Neural cell (in vitro differentiated cells): ENCODE measurements around the gene MAMLD1. TPM values are rescaled to one million over a fixed set of nuclear protein-coding genes. Genes with fewer than 3 reads are reported as not detected.

Experiments
- H2AFZ ChIP-seq: fragments of 200-600, 300-800 bp; sonication (generic), shearing (Covaris generic); 2 replicates; pipeline ENCODE4 v1.6.0; 2014; ENCODE audit warnings: low read depth, mild to moderate bottlenecking, antibody characterized with exemption, low read length, moderate library complexity
- H3F3A ChIP-seq: fragments of 200-600 bp; shearing (Covaris generic); 2 replicates; pipeline ENCODE4 v1.6.1; 2016; ENCODE audit warnings: mild to moderate bottlenecking, moderate library complexity, mixed read lengths, antibody characterized with exemption, low read length; ENCODE audit not compliant: insufficient read depth, poor library complexity, severe bottlenecking
- H3K27ac ChIP-seq: fragments of 200-600, 300-800 bp; sonication (generic), shearing (Covaris generic); 2 replicates; pipeline ENCODE4 v1.5.1; 2014; ENCODE audit warnings: mild to moderate bottlenecking, low read length, moderate library complexity
- H3K27me3 ChIP-seq: fragments of 300-800, 200-600 bp; sonication (generic), shearing (Covaris generic); 2 replicates; pipeline ENCODE4 v1.6.0; 2014; ENCODE audit warnings: mild to moderate bottlenecking, low read depth, low read length, moderate library complexity; ENCODE audit not compliant: insufficient read depth
- H3K36me3 ChIP-seq: fragments of 300-800, 200-600 bp; sonication (generic), shearing (Covaris generic); 2 replicates; pipeline ENCODE4 v1.5.1; 2014; ENCODE audit warnings: mild to moderate bottlenecking, antibody characterized with exemption, low read length, moderate library complexity; ENCODE audit not compliant: insufficient read depth
- H3K4me2 ChIP-seq: fragments of 300-800, 200-600 bp; sonication (generic), shearing (Covaris generic); 2 replicates; pipeline ENCODE4 v1.6.0; 2014; ENCODE audit warnings: mild to moderate bottlenecking, low read length
- H3K4me3 ChIP-seq: fragments of 300-800, 200-600 bp; sonication (generic), shearing (Covaris generic); 2 replicates; pipeline ENCODE4 v1.5.1; 2014; ENCODE audit warnings: mild to moderate bottlenecking, low read length, moderate library complexity
- H3K79me2 ChIP-seq: fragments of 200-600 bp; shearing (Covaris generic); replicated peaks from 2 replicates; pipeline ENCODE4 v1.6.0; 2014; ENCODE audit warnings: mild to moderate bottlenecking, low read length, moderate library complexity; ENCODE audit not compliant: insufficient read depth
- H3K9ac ChIP-seq: fragments of 300-800, 200-600 bp; sonication (generic), shearing (Covaris generic); 2 replicates; pipeline ENCODE4 v1.6.1; 2016; ENCODE audit warnings: mild to moderate bottlenecking, low read length, mixed read lengths
- H3K9me2 ChIP-seq: fragments of 200-600 bp; shearing (Covaris generic); 2 replicates; pipeline ENCODE4 v1.6.1; 2016; ENCODE audit warnings: mild to moderate bottlenecking, low read length, mixed read lengths; ENCODE audit not compliant: insufficient read depth
- H3K9me3 ChIP-seq: fragments of 200-600, 300-800 bp; sonication (generic), shearing (Covaris generic); 2 replicates; pipeline ENCODE4 v1.6.1; 2016; ENCODE audit warnings: mild to moderate bottlenecking, mixed run types, low read length, moderate library complexity, mixed read lengths
- H4K20me1 ChIP-seq: fragments of 200-600 bp; shearing (Covaris generic); 2 replicates; pipeline ENCODE4 v1.6.1; 2016; ENCODE audit warnings: mild to moderate bottlenecking, mixed run types; ENCODE audit not compliant: insufficient read depth
- EP300 ChIP-seq: fragments of 450-650 bp; conservative IDR thresholded peaks from 2 replicates; pipeline ENCODE4 v1.6.1; 2014; ENCODE audit warnings: antibody characterized with exemption, mild to moderate bottlenecking, moderate library complexity; ENCODE audit not compliant: poor library complexity, severe bottlenecking
- EZH2 ChIP-seq: fragments of 200-600, 300-800 bp; shearing (Covaris generic), sonication (generic); IDR thresholded peaks from 2 replicates; pipeline ENCODE4 v1.6.1; 2014; ENCODE audit warnings: antibody characterized with exemption, low read length, borderline replicate concordance, mild to moderate bottlenecking; ENCODE audit not compliant: insufficient read depth, poor library complexity, severe bottlenecking
- MXI1 ChIP-seq: fragments of 450-650 bp; conservative IDR thresholded peaks from 2 replicates; pipeline ENCODE4 v1.6.1; 2014; ENCODE audit warnings: antibody characterized with exemption, mild to moderate bottlenecking; ENCODE audit not compliant: poor library complexity, severe bottlenecking
- POLR2AphosphoS5 ChIP-seq: IDR thresholded peaks from 2 replicates; pipeline ENCODE4 v1.6.1; 2012
- RAD21 ChIP-seq: fragments of 450-650 bp; conservative IDR thresholded peaks from 2 replicates; pipeline ENCODE4 v1.6.1; 2014; ENCODE audit warnings: antibody characterized with exemption, mild to moderate bottlenecking, moderate library complexity
- REST ChIP-seq: IDR thresholded peaks from 2 replicates; pipeline ENCODE4 v1.6.1; 2012; ENCODE audit warnings: borderline replicate concordance
- SMC3 ChIP-seq: fragments of 450-650 bp; conservative IDR thresholded peaks from 2 replicates; pipeline ENCODE4 v1.6.1; 2014; ENCODE audit warnings: antibody characterized with exemption, mild to moderate bottlenecking, moderate library complexity; ENCODE audit not compliant: poor library complexity
- TAF1 ChIP-seq: IDR thresholded peaks from 2 replicates; pipeline ENCODE4 v1.6.1; 2012; ENCODE audit warnings: low read depth
- polyA plus RNA-seq: library from polyadenylated mRNA; depleted of rRNA; stranded (reverse); fragments of >200 nt; gene quantifications from 2 replicates; pipeline ENCODE4 v1.2.3, GENCODE V29; 2014
- TF ChIP-seq, protein P1 (sequence below): fragments of 450-650 bp; IDR thresholded peaks from 2 replicates; pipeline ENCODE4 v1.5.1; 2014; ENCODE audit warnings: antibody characterized with exemption, mild to moderate bottlenecking, moderate library complexity; ENCODE audit not compliant: poor library complexity, severe bottlenecking

The MAMLD1 gene
- polyA plus RNA-seq, 1 donor from 2014 or later, result 1.4 TPM

DNA sequence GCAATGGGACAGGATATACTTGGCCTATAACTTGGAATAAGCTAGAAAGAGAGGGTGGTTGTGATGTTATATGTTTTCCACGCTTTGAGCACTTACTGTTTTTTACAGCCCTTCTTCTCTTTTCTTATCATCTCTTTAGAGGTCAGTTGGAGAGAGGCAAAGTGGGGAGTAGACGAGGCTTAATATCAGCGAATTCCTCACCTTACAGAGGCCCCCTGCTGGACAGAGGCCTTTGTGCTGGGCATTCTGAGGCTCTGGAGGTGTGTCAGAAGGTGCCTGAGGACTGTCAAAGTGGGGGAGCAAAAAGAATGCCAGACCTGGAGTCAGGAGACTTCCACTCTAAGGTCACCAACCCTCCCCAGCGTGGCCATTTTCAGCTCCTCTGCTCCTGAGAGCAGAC is 42.5 kb downstream of the MAMLD1 start:
- H3K4me2 ChIP-seq, result no peak overlapping the region
- H3K36me3 ChIP-seq, result no peaks in the 10 kb centered on the region
- TF ChIP-seq MXI1 (no peak), RAD21 (no peak), TAF1 (no peak)
- TF ChIP-seq, protein P1, sequence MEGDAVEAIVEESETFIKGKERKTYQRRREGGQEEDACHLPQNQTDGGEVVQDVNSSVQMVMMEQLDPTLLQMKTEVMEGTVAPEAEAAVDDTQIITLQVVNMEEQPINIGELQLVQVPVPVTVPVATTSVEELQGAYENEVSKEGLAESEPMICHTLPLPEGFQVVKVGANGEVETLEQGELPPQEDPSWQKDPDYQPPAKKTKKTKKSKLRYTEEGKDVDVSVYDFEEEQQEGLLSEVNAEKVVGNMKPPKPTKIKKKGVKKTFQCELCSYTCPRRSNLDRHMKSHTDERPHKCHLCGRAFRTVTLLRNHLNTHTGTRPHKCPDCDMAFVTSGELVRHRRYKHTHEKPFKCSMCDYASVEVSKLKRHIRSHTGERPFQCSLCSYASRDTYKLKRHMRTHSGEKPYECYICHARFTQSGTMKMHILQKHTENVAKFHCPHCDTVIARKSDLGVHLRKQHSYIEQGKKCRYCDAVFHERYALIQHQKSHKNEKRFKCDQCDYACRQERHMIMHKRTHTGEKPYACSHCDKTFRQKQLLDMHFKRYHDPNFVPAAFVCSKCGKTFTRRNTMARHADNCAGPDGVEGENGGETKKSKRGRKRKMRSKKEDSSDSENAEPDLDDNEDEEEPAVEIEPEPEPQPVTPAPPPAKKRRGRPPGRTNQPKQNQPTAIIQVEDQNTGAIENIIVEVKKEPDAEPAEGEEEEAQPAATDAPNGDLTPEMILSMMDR, result no peak
- no peak overlapping the region for H3K27ac ChIP-seq
- no peaks in the 10 kb centered on the region for H3F3A ChIP-seq
- H3K4me3 ChIP-seq, result no peak overlapping the region
- H3K79me2 ChIP-seq, result no peaks in the 10 kb centered on the region
- H4K20me1 ChIP-seq, result no peaks in the 10 kb centered on the region
- H2AFZ ChIP-seq, result no peak overlapping the region
- no peaks in the 10 kb centered on the region for H3K9me2 ChIP-seq
- no peaks in the 10 kb centered on the region for H3K9me3 ChIP-seq
- no peaks in the 10 kb centered on the region for H3K27me3 ChIP-seq
- H3K9ac ChIP-seq, result no peak overlapping the region

GRCh38 chrX:150406596-150406995 is 43.5 kb downstream of the MAMLD1 start:
- no peaks in the 10 kb centered on the region for H3K27me3 ChIP-seq
- H3F3A ChIP-seq, result no peaks in the 10 kb centered on the region
- no peak overlapping the region for H3K27ac ChIP-seq
- no peaks in the 10 kb centered on the region for H4K20me1 ChIP-seq
- no peak for TF ChIP-seq RAD21
- TF ChIP-seq SMC3, result no peak
- no peak for TF ChIP-seq REST
- no peak for TF ChIP-seq EP300
- no peak for TF ChIP-seq POLR2AphosphoS5
- TF ChIP-seq, protein P1, result no peak
- TF ChIP-seq TAF1, result no peak
- no peak for TF ChIP-seq EZH2
- TF ChIP-seq MXI1, result no peak
- H3K4me2 ChIP-seq, result no peak overlapping the region
- H3K36me3 ChIP-seq, result no peaks in the 10 kb centered on the region
- H3K79me2 ChIP-seq, result no peaks in the 10 kb centered on the region
- no peak overlapping the region for H3K4me3 ChIP-seq
- no peaks in the 10 kb centered on the region for H3K9me3 ChIP-seq
- H3K9ac ChIP-seq, result no peak overlapping the region
- no peak overlapping the region for H2AFZ ChIP-seq
- H3K9me2 ChIP-seq, result no peaks in the 10 kb centered on the region
